Left renal cortex interstitium (tissue), 4 donors: ENCODE data around the gene RIBC2. TPM values are rescaled to one million over a fixed set of nuclear protein-coding genes. Genes with fewer than 3 reads are reported as not detected.
"Not testable (repeated sequence)": the region's sequence is repeated elsewhere in the genome, so short reads cannot be mapped to it uniquely, and the experiment has no call there.

Source experiments
- DNase-seq, 4 donors: peaks; one replicate each; pipeline ENCODE4 v3.0.0-alpha.2; 2013; ENCODE audit warnings: low read depth in 4 of 4, low spot score in 2 of 4, missing footprints in 1 of 4
- polyA plus RNA-seq, 4 donors: library from polyadenylated mRNA; unstranded; fragments of 120-200 nt; gene quantifications; one replicate each; pipeline ENCODE4 v1.2.1, GENCODE V29; 2013; ENCODE audit not compliant: insufficient read length in 4 of 4

Gene RIBC2
- polyA plus RNA-seq, 4 donors, result 6.6 to 8.6 (median 7.8) TPM

GRCh38 chr22:45447596-45447995 is 34.1 kb downstream of the RIBC2 start:
- not testable (repeated sequence) for DNase-seq

DNA sequence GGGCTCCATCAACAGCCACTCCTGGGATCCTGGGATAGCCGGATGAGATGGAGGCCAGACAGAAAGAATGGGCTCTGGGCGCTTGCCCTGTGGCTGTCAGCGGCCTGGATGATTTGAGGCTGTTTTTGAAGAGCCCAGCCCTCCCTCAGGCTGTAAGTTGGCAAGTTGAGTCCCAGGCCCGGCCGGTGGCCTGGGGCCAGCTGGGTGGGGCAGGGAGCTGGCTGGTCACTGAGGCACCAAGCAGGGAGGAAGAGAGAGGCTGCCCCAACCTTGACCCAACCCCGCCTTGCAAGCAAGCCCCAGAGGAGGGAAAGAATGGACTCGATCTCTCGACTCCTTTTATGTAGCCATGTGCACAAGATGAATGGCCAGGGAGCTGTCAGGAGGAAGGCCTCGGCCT is 34.9 kb downstream of the RIBC2 start:
- no peak for DNase-seq

DNA sequence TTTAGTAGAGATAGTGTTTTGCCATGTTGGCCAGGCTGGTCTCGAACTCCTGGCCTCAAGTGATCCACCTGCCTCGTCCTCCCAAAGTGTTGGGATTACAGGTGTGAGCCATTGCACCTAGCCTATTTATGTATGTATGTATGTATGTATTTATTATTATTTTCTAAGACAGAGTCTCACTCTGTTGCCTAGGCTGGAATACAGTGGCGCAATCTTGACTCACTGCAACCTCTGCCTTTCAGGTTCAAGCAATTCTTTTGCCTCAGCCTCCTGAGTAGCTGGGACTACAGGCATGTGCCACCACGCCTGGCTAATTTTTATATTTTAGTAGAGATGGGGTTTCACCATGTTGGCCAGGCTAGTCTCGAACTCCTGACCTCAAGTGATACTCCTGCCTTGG is 35.9 kb downstream of the RIBC2 start:
- not testable (repeated sequence) for DNase-seq

- no peak for DNase-seq
Measured at GRCh38 chr22:45450101-45450785, 36.8 kb downstream of the RIBC2 start.

DNA sequence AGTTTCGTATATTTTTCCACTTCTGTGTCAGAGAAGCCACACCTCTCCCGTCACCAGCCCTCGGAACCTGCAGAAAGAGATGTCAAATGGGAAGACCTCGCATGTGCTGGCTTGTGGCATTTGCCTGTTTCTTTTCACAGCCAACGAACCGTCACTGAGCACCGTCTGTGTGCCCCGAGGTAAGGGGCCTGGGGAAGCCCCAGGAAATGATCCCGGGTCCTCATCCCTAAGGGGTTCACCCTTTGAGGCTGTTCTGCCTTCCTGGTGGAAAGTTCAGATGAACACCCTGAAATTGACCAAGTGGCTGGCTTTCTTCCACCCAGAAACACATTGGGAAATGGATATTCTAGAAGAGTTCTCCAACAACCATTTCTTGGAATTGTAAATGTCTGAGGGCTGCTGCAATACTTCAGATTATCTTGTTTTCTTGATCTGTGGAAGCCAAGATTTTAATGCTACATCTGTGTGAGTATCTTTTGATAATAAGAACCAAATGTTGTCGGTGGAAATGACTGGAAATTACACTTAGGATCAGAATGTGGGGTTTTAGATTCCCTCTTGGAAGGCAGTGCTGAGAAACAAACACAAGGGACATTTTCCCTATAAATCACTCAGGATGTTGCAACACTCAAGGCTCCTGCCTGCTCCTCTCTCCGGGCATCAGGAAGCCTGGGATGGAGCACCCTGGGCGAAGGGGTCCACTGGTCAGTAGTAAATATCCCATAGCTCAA is 37.6 kb downstream of the RIBC2 start:
- DNase-seq, result no peak

GRCh38 chr22:45451972-45452371 is 38.5 kb downstream of the RIBC2 start:
- no peak for DNase-seq

GRCh38 chr22:45452565-45453379 is 39.3 kb downstream of the RIBC2 start:
- DNase-seq, result no peak

- DNase-seq, result no peak
Measured at GRCh38 chr22:45453764-45454163, 40.3 kb downstream of the RIBC2 start.

GRCh38 chr22:45454275-45454674 is 40.8 kb downstream of the RIBC2 start:
- DNase-seq, result no peak

GRCh38 chr22:45455212-45455611 is 41.7 kb downstream of the RIBC2 start:
- no peak for DNase-seq

GRCh38 chr22:45455621-45456020 is 42.1 kb downstream of the RIBC2 start:
- no peak for DNase-seq

- no peak for DNase-seq
Measured at GRCh38 chr22:45456811-45457210, 43.3 kb downstream of the RIBC2 start.

DNA sequence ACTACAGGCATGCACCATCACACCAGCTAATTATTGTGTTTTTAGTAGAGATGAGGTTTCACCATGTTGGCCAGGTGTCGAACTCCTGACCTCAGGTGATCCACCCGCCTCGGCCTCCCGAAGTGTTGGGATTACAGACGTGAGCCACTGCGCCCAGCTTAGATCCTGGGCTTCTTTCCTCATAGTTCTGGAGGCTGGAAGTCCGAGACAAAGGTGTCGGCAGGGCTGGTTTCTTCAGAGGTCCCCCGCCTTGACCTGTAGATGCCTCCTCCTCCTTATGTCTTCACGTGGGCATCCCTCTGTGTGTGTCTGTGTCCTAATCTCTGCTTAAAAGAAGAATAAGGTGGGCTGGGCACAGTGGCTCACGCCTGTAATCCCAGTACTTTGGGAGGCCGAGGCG is 45.0 kb downstream of the RIBC2 start:
- DNase-seq, result no peak

DNA sequence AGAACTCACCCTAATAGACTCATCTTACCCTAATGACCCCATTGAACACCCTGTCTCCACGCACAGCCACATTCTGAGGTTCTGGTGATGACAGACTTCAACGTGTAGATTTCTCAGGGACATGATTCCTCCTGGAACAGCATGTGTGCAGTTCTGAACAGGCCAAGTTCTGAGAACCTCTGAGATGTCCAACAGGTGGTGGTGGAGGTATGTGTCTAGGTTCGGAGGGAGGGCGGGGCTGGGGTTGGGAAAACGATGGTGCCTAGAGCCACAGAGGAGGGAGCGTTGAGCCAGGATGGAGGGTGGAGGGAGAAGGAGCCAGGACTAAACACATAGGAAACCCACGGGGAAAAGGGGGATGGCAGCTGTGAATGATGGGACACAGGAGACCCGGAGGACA is 45.7 kb downstream of the RIBC2 start:
- DNase-seq, result no peak

GRCh38 chr22:45460288-45461109 is 47.0 kb downstream of the RIBC2 start:
- DNase-seq, result peak in 3 of 4 donors; percentile 60 to 80 (median 78)

DNA sequence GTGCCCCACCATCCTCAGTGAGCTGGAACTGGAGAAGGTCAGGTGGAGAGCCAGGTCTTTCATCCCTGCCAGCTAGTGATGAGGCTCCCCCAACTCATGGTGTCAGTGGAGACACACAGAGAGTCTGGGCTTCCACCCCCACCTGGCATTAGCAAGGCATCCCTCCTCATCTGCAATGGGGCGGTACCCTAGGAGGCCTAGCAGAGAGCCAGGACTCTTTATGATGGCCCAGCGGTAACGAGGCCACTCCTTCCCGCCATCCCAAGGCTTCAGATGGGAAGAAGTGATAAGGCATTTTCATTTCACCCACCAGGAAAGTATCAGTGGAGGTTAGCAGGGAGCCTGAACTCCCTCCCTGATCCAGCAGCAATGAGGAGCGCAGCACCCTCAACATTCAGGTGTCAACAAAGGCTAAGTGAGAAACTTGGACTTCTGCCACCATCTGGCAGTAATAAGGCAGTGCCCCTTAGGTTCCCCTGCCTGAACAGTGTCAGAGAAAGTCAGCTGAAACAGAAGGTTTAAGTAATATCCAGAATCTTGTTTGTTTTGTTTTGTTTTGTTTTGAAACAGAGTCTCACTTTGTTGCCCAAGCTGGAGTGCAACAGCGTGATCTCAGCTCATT is 48.7 kb downstream of the RIBC2 start:
- no peak for DNase-seq

GRCh38 chr22:45463691-45464090 is 50.2 kb downstream of the RIBC2 start:
- not testable (repeated sequence) for DNase-seq

- no peak for DNase-seq
Measured at GRCh38 chr22:45465633-45466032, 52.1 kb downstream of the RIBC2 start.

GRCh38 chr22:45468872-45469271 is 55.4 kb downstream of the RIBC2 start:
- DNase-seq, result no peak
